Ishikawa (cell line): ENCODE measurements around the gene RBM15.

Source experiments
- CEBPB ChIP-seq: IDR thresholded peaks from 2 replicates; pipeline ENCODE4 v1.6.1; 2012
- CREB1 ChIP-seq: IDR thresholded peaks from 2 replicates; pipeline ENCODE4 v1.6.1; 2012; ENCODE audit warnings: low read depth
- EGR1 ChIP-seq: IDR thresholded peaks from 2 replicates; pipeline ENCODE4 v1.6.1; 2012
- EP300 ChIP-seq: IDR thresholded peaks from 2 replicates; pipeline ENCODE4 v1.6.1; 2012; ENCODE audit warnings: borderline replicate concordance
- FOXM1 ChIP-seq: IDR thresholded peaks from 2 replicates; pipeline ENCODE4 v1.6.1; 2012; ENCODE audit warnings: low read depth, borderline replicate concordance
- NFIC ChIP-seq: IDR thresholded peaks from 2 replicates; pipeline ENCODE4 v1.6.1; 2012
- RAD21 ChIP-seq: IDR thresholded peaks from 2 replicates; pipeline ENCODE4 v1.6.1; 2012; ENCODE audit warnings: low read depth
- TAF1 ChIP-seq: IDR thresholded peaks from 2 replicates; pipeline ENCODE4 v1.6.1; 2012; ENCODE audit warnings: low read depth, mild to moderate bottlenecking
- TCF12 ChIP-seq: IDR thresholded peaks from 2 replicates; pipeline ENCODE4 v1.6.1; 2012; ENCODE audit warnings: low read depth
- TEAD4 ChIP-seq: IDR thresholded peaks from 2 replicates; pipeline ENCODE4 v1.6.1; 2012
- YY1 ChIP-seq: IDR thresholded peaks from 2 replicates; pipeline ENCODE4 v1.6.1; 2012; ENCODE audit warnings: low read depth
- ZBTB7A ChIP-seq: IDR thresholded peaks from 2 replicates; pipeline ENCODE4 v1.6.1; 2012; ENCODE audit warnings: low read depth
- TF ChIP-seq, protein P1 (sequence below): IDR thresholded peaks from 2 replicates; pipeline ENCODE4 v1.6.1; 2012; ENCODE audit warnings: low read depth, mild to moderate bottlenecking
- TF ChIP-seq, protein P2 (sequence below): IDR thresholded peaks from 2 replicates; pipeline ENCODE4 v1.6.1; 2012
- TF ChIP-seq, protein P3 (sequence below): IDR thresholded peaks from 2 replicates; pipeline ENCODE4 v1.6.1; 2012

The RBM15 gene

DNA sequence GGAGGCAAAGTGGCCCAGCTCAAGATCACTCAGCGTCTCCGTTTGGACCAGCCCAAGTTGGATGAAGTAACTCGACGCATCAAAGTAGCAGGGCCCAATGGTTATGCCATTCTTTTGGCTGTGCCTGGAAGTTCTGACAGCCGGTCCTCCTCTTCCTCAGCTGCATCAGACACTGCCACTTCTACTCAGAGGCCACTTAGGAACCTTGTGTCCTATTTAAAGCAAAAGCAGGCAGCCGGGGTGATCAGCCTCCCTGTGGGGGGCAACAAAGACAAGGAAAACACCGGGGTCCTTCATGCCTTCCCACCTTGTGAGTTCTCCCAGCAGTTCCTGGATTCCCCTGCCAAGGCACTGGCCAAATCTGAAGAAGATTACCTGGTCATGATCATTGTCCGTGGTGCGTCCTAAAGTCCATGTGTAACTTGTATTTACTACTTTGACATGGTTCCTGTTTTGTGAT lies 2.7 kb downstream of the RBM15 start:
- TF ChIP-seq, protein P1, sequence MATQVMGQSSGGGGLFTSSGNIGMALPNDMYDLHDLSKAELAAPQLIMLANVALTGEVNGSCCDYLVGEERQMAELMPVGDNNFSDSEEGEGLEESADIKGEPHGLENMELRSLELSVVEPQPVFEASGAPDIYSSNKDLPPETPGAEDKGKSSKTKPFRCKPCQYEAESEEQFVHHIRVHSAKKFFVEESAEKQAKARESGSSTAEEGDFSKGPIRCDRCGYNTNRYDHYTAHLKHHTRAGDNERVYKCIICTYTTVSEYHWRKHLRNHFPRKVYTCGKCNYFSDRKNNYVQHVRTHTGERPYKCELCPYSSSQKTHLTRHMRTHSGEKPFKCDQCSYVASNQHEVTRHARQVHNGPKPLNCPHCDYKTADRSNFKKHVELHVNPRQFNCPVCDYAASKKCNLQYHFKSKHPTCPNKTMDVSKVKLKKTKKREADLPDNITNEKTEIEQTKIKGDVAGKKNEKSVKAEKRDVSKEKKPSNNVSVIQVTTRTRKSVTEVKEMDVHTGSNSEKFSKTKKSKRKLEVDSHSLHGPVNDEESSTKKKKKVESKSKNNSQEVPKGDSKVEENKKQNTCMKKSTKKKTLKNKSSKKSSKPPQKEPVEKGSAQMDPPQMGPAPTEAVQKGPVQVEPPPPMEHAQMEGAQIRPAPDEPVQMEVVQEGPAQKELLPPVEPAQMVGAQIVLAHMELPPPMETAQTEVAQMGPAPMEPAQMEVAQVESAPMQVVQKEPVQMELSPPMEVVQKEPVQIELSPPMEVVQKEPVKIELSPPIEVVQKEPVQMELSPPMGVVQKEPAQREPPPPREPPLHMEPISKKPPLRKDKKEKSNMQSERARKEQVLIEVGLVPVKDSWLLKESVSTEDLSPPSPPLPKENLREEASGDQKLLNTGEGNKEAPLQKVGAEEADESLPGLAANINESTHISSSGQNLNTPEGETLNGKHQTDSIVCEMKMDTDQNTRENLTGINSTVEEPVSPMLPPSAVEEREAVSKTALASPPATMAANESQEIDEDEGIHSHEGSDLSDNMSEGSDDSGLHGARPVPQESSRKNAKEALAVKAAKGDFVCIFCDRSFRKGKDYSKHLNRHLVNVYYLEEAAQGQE: no peak
- no peak for TF ChIP-seq EP300
- TF ChIP-seq TCF12: no peak
- TF ChIP-seq YY1: no peak
- no peak for TF ChIP-seq RAD21
- no peak for TF ChIP-seq EGR1
- TF ChIP-seq TEAD4: no peak
- no peak for TF ChIP-seq TAF1
- TF ChIP-seq CREB1: no peak
- TF ChIP-seq, protein P2, sequence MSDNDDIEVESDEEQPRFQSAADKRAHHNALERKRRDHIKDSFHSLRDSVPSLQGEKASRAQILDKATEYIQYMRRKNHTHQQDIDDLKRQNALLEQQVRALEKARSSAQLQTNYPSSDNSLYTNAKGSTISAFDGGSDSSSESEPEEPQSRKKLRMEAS: no peak
- TF ChIP-seq ZBTB7A: no peak
- TF ChIP-seq, protein P3, sequence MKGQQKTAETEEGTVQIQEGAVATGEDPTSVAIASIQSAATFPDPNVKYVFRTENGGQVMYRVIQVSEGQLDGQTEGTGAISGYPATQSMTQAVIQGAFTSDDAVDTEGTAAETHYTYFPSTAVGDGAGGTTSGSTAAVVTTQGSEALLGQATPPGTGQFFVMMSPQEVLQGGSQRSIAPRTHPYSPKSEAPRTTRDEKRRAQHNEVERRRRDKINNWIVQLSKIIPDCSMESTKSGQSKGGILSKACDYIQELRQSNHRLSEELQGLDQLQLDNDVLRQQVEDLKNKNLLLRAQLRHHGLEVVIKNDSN: no peak
- no peak for TF ChIP-seq NFIC
- no peak for TF ChIP-seq CEBPB
- TF ChIP-seq FOXM1: no peak

DNA sequence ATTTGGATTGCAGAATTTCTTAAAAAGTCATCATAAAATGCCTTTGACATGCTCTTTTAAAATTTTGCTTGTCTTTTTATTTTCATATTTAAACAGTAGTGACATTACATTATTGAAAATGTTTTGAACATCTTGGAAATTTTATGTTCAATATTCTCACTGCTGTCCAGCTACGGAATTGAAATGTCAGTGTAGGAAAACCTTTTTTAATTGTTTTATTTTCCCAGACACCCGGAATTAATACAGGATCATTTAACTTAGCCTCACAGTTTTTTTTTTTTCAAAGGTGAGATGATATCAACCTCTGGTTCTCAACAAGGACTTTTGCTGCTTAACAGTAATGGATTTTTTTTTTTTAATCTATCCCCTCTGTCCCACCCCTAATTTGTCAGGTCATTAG lies 4.1 kb downstream of the RBM15 start:
- TF ChIP-seq CEBPB: no peak
- no peak for TF ChIP-seq TEAD4
- TF ChIP-seq NFIC: no peak

DNA sequence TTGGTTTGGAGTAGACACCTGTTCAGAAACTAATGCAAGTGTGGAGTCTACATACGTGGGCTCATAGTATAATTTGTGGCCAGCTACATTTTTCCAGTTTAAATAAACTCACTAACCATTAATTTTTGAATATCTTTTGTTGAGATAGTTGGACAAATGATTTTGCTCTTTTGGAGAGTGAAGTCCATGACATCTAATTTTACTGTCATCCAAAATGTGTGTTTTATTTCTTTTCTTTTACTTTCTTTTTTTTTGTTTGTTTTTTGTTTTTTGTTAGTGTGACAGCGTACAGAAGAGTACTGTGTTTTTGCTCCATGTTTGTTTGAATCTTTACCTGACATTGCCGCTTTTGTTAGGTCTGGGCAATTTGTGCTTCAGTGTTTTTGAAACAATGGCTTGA lies 5.0 kb downstream of the RBM15 start:
- TF ChIP-seq, protein P2: no peak
- TF ChIP-seq ZBTB7A: no peak
- no peak for TF ChIP-seq CEBPB
- TF ChIP-seq, protein P3: no peak
- TF ChIP-seq TAF1: no peak
- TF ChIP-seq EP300: no peak
- TF ChIP-seq, protein P1: no peak
- TF ChIP-seq RAD21: no peak
- TF ChIP-seq FOXM1: no peak
- no peak for TF ChIP-seq TEAD4
- TF ChIP-seq YY1: no peak
- TF ChIP-seq TCF12: no peak

DNA sequence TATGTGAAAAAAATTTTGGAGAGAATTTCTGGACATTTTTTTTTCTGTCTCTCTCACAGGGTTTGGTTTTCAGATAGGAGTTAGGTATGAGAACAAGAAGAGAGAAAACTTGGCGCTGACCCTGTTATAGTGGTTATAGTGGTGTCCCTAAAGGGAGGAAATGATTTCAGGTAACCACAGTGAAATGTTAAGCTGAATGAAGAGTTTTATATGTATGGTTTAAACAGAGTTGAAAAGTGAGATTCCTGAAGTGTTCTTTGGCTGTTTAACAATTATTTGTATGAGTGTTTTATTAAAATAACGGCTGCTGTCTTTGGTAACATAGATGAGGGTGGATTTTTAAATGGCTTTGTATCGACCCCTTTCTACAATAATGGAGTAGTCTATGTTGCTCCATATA lies 6.3 kb downstream of the RBM15 start:
- TF ChIP-seq ZBTB7A: no peak
- no peak for TF ChIP-seq TAF1
- TF ChIP-seq RAD21: no peak
- TF ChIP-seq, protein P1: no peak
- no peak for TF ChIP-seq NFIC
- no peak for TF ChIP-seq FOXM1

DNA sequence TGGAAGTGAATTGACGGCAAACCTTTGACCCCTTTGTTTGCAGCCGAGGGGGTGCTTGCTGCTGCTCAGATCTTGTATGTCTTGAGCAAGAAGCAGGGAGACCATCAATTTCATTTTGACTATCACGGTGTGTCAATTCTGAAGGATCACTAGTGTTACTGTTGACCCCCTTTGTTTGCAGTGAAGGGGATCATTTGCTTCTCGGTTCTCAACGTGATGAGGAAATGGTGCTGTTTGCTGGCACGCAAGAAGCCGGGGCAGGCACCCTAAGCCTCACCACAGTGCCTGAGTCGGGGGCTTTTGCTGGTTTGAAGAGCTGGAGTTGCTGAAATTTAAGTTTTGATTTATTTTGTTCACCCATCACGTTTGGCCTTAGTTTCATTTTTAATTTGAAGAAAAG lies 7.5 kb downstream of the RBM15 start:
- TF ChIP-seq, protein P3: no peak
